Glomerular visceral epithelial cell (primary cell): ENCODE measurements around the gene PTPN20.
A peak's percentile ranks its signal among the peaks of the same experiment; 100 is the strongest.

ENCODE experiments used
- DNase-seq: peaks from one replicate; pipeline ENCODE4 v3.0.0-alpha.2; 2016; ENCODE audit errors: extremely low spot score

Gene PTPN20

GRCh38 chr10:47021850-47022249 is 110.6 kb downstream of the PTPN20 start:
- DNase-seq: no peak

- no peak for DNase-seq
Observed at GRCh38 chr10:47022311-47023131, 111.3 kb downstream of the PTPN20 start.

GRCh38 chr10:47023237-47024045 is 112.2 kb downstream of the PTPN20 start:
- DNase-seq: no peak

DNA sequence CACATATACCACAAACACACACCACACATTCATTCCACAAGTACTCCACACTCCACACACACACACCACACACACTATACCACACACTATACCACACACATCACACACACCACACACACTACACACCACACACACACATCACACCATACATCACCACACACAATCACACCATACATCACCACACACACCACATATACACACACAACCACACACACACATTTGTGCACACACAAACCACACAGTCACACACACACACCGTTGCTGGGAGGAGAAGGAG is 112.8 kb downstream of the PTPN20 start:
- DNase-seq: no peak

GRCh38 chr10:47024399-47025252 is 113.4 kb downstream of the PTPN20 start:
- DNase-seq: peak; percentile 51

DNA sequence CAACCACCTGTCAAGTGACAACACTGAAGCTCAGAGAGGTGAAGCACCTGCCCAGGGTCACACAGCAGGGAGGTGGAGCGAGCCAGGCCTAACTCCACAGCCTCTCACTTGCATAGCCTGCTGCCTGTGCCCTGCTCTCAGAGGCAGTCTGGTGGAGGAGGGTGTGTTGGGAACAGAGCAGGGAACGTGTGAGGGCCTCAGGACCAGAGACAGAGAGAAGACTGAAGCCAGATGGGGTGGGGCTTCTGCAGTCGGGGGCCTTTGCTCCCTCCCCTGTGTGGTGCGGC is 114.0 kb downstream of the PTPN20 start:
- DNase-seq: no peak

DNA sequence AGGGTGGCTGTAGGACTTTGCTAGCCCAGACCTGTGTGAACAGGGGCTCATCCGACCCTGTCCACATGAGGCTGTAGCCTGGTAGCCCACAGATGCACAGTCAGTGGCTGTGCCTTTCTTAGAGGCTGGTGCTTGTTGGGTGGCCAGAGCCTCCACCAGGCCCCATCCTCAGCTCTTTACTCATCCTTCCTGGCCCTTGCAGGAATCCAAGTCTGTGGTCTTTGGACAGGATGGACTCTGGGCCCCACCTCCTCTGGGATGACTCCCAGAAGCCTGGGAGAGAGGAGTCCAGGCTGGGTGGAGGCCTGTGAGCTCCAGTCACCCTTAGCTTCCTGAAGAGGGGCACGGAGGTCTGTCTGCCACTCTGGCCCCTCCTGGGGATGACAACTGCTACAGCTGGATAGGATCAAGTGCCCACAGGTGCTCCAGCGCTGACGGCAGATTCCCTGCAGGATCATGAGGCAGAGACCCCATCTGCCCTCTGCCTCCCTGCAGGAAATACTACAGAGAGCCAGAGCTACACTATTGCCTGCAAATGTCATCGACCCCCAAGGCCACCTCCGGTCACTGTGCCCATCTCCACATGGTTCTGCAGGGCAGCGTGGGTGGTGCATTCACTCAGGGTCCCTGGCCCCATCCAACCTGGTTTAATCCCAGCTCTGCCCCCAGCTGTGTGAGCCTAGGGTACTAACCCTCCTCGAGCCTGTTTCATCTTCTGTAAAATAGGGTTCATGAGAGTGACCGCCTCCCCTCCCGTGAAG is 114.5 kb downstream of the PTPN20 start:
- no peak for DNase-seq

- DNase-seq: no peak
Observed at GRCh38 chr10:47026301-47027107, 115.3 kb downstream of the PTPN20 start.

- no peak for DNase-seq
Observed at GRCh38 chr10:47027108-47027783, 116.0 kb downstream of the PTPN20 start.

DNA sequence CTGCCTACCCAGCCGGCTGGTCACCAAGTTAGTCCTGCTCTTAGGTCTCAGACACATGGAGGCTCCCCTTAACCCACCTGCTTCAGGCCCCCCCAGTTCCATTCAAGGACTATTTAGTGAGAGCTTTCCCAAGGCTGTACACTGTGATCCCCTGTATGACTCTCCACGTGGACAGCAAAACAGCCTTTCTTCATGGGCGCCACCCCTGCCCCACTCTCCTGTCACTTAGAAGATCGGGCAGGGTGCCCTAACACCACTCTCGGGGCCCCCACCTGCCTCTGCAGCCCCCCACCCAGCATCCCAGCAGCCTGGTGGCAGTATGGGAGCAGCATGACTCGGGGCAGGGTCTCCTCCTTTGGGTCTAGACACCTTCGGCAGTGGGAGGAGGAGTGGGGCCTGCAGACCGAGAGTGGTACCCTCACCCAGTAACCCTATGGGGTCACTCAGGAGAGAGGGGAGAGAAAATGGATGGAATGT is 116.6 kb downstream of the PTPN20 start:
- DNase-seq: no peak

DNA sequence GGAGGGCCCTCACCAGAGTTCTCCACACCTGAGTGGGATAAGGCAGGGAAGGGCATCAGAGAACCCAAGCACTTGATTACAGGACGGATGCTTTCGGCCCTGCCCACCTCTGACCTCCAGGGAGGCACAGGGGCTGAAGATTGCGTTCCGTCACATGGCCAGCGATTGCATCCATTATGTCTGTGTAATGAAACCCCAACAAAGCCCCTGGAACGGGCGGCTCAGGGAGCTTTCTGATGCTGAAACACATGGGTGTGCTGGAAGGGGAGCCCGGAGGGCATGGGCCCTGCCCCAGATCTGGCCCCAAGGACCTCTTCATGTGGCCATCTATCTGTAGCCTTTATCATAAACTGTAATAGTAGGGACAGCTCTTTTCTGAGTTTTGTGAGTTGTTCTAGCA is 117.2 kb downstream of the PTPN20 start:
- no peak for DNase-seq

GRCh38 chr10:47029181-47030009 is 118.2 kb downstream of the PTPN20 start:
- DNase-seq: no peak

DNA sequence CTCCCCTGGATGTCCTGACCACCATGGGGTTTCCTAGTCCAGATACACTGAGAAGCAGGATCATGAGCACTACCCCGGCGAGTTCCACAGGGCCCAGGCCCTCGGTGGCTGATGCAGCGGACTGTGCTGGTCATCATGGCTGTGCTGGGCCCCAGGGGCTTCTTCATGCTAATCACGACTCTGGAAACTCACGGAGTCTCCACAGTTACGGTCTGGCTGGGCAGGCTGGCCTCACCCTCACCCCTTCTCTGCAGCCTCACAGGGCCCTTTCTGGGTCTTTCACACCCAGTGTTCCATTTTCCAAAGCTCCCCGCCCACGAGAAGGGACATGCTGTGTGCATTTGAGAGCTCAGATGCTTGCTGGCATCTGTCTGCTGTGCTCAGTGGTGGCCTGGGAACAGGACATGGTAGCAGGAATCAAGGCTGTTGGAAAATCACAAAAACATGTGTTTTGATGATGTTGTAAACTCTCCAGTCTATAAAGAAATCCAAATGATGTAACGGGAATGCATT is 119.0 kb downstream of the PTPN20 start:
- DNase-seq: no peak

- peak; percentile 25 for DNase-seq
Observed at GRCh38 chr10:47031211-47031900, 120.1 kb downstream of the PTPN20 start.

GRCh38 chr10:47031901-47032465 is 120.8 kb downstream of the PTPN20 start:
- DNase-seq: no peak

GRCh38 chr10:47033081-47033480 is 121.9 kb downstream of the PTPN20 start:
- no peak for DNase-seq

GRCh38 chr10:47033541-47034270 is 122.5 kb downstream of the PTPN20 start:
- no peak for DNase-seq
